ENCODE results near the gene UCHL5.
A peak's percentile ranks its signal among the peaks of the same experiment; 100 is the strongest.

UCHL5 gene

GRCh38 chr1:193104907-193105820 is 46.0 kb upstream of the UCHL5 start, which contains the start of gene GLRX2 (continued):
- TF ChIP-seq KLF8 (tag by site-specific recombination; IDR thresholded peaks at IDR 0.05) (peak; percentile 75), ZNF221 (tag by site-specific recombination; IDR thresholded peaks at IDR 0.05; ENCODE audit: borderline replicate concordance) (no peak), ZEB2 (tag by site-specific recombination; IDR thresholded peaks at IDR 0.05) (0 out of 2 replicates have a peak, but pooled peaks have one; percentile 37), ZNF544 (tag by site-specific recombination; IDR thresholded peaks at IDR 0.05) (no peak), ZNF155 (tag by site-specific recombination; IDR thresholded peaks at IDR 0.05) (no peak), ZFHX2 (tag by site-specific recombination; conservative IDR thresholded peaks at IDR 0.05) (peak; percentile 94), SCRT2 (tag by site-specific recombination; IDR thresholded peaks at IDR 0.05) (peak; percentile 91), SP3 (tag by site-specific recombination; IDR thresholded peaks at IDR 0.05) (peak; percentile 74), ZNF10 (tag by site-specific recombination; IDR thresholded peaks at IDR 0.05) (no peak), ZBTB8A (tag by site-specific recombination; IDR thresholded peaks at IDR 0.05) (peak; percentile 75), KLF10 (tag by site-specific recombination; IDR thresholded peaks at IDR 0.05) (peak; percentile 70), ZNF48 (tag by site-specific recombination; IDR thresholded peaks at IDR 0.05) (no peak), SETDB1 (IDR thresholded peaks at IDR 0.05; ENCODE audit: insufficient read length, low read length) (no peak), SP2 (tag by site-specific recombination; IDR thresholded peaks at IDR 0.05) (peak; percentile 56), SALL2 (tag by site-specific recombination; IDR thresholded peaks at IDR 0.05; ENCODE audit: borderline replicate concordance) (no peak), ZNF146 (tag by site-specific recombination; IDR thresholded peaks at IDR 0.05) (no peak), ATF2 (tag by site-specific recombination; IDR thresholded peaks at IDR 0.05; ENCODE audit: low read depth) (no peak), ZSCAN23 (tag by site-specific recombination; IDR thresholded peaks at IDR 0.05) (no peak), MZF1 (tag by site-specific recombination; IDR thresholded peaks at IDR 0.05; ENCODE audit: borderline replicate concordance) (peak; percentile 37; the same call in 1 of the 2 replicates), ZBTB20 (tag by site-specific recombination; IDR thresholded peaks at IDR 0.05) (peak; percentile 90), KLF1 (tag by site-specific recombination; IDR thresholded peaks at IDR 0.05) (peak; percentile 44), GLIS1 (tag by site-specific recombination; IDR thresholded peaks at IDR 0.05) (peak; percentile 39; the same call in 1 of the 2 replicates), ZBTB48 (tag by site-specific recombination; IDR thresholded peaks at IDR 0.05) (peak; percentile 50; the same call in 1 of the 2 replicates), HOXD13 (CRISPR knock-in tag; IDR thresholded peaks at IDR 0.05; ENCODE audit: borderline replicate concordance) (no peak), KLF7 (tag by site-specific recombination; IDR thresholded peaks at IDR 0.05; ENCODE audit: borderline replicate concordance) (no peak), ZNF558 (tag by site-specific recombination; IDR thresholded peaks at IDR 0.05) (no peak), ZNF366 (tag by site-specific recombination; conservative IDR thresholded peaks at IDR 0.05) (peak; percentile 20; the same call in 1 of the 2 replicates), REPIN1 (tag by site-specific recombination; IDR thresholded peaks at IDR 0.05; ENCODE audit: low read depth) (no peak), ZNF426 (tag by site-specific recombination; IDR thresholded peaks at IDR 0.05) (no peak), ZNF394 (tag by site-specific recombination; IDR thresholded peaks at IDR 0.05; ENCODE audit: borderline replicate concordance) (peak; percentile 40; the same call in 1 of the 2 replicates), CTCF (tag by site-specific recombination; IDR thresholded peaks at IDR 0.05) (peak; percentile 41; the same call in 1 of the 2 replicates), KLF17 (tag by site-specific recombination; IDR thresholded peaks at IDR 0.05) (peak; percentile 64; the same call in 1 of the 2 replicates), INSM2 (tag by site-specific recombination; IDR thresholded peaks at IDR 0.05) (no peak), ZNF248 (tag by site-specific recombination; IDR thresholded peaks at IDR 0.05) (no peak), ZNF140 (tag by site-specific recombination; IDR thresholded peaks at IDR 0.05) (no peak)
